HCEC 1CT (cell line): ENCODE data around the gene NIPAL4.
A peak's percentile ranks its signal among the peaks of the same experiment; 100 is the strongest.
"Not testable (repeated sequence)": the region's sequence is repeated elsewhere in the genome, so short reads cannot be mapped to it uniquely, and the experiment has no call there.

Experiments
- DNase-seq: peaks from one replicate; pipeline ENCODE4 v3.0.0-alpha.2; 2017

NIPAL4 gene

GRCh38 chr5:157459715-157460599, at the start of gene NIPAL4:
Gene NIPAL4 (plus strand): TSS chr5:157460213. CDS start chr5:157460321, 108 bp downstream.
- DNase-seq: no peak

- DNase-seq: no peak
Measured at GRCh38 chr5:157415838-157416237, 44.2 kb upstream of the NIPAL4 start.

- not testable (repeated sequence) for DNase-seq
Measured at GRCh38 chr5:157419521-157419920, 40.5 kb upstream of the NIPAL4 start.

GRCh38 chr5:157429920-157430319, 30.1 kb upstream of the NIPAL4 start:
- not testable (repeated sequence) for DNase-seq

DNA sequence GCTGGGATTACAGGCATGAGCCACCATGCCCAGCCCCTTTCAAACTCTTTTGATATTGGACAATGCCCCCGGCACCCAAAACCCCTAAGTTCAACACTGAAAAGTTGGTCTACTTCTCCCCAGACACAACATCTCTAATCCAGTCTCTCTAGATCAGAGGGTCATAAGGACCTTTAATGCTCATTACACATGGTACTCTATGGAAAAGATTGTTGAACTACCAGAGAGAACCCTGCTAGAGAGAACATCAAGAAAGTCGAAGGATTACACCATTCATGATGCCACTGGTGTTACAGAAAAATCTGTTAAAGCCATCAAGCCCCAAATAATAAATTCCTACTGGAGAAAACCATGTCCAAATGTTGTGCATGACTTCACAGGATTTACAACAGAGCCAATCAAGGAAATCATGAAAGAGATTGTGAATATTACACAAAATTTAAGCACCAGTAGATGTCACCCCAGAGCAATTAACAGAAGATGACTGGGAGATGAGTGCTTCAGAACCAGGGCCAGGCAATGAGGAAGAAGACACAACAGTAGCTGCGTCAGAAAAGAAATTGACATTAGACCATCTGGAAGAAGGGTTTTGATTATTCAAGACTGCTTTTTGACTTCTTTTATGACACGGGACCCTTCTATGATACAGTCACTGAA, 28.3 kb upstream of the NIPAL4 start:
- DNase-seq: peak; percentile 65

- DNase-seq: no peak
Measured at GRCh38 chr5:157434096-157434495, 25.9 kb upstream of the NIPAL4 start.

- no peak for DNase-seq
Measured at GRCh38 chr5:157443041-157443549, 16.9 kb upstream of the NIPAL4 start.

GRCh38 chr5:157444224-157444623, 15.8 kb upstream of the NIPAL4 start:
- no peak for DNase-seq

GRCh38 chr5:157445745-157446411, 14.1 kb upstream of the NIPAL4 start:
- DNase-seq: no peak

GRCh38 chr5:157446412-157446935, 13.5 kb upstream of the NIPAL4 start:
- DNase-seq: no peak

- DNase-seq: no peak
Measured at GRCh38 chr5:157447201-157447637, 12.8 kb upstream of the NIPAL4 start.

- no peak for DNase-seq
Measured at GRCh38 chr5:157449011-157449723, 10.8 kb upstream of the NIPAL4 start.

DNA sequence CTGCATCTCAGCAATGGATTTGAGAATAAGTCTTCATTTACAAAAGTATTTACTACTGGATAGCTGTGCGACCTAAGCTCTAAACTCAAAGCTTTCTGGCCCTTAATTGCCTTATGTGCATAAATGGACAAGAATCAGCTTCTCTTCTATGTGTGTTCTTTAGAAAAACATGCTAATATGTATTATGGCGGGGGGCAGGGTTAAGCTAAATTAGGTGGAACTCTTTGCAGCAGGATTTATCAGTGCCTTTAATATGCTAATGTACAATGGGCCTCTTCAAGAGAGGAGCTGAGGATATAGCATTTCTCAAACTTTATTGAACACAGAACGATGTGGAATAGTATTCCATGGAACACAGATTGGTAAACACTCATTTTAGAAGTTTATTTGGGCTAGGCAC, 10.0 kb upstream of the NIPAL4 start:
- DNase-seq: no peak

DNA sequence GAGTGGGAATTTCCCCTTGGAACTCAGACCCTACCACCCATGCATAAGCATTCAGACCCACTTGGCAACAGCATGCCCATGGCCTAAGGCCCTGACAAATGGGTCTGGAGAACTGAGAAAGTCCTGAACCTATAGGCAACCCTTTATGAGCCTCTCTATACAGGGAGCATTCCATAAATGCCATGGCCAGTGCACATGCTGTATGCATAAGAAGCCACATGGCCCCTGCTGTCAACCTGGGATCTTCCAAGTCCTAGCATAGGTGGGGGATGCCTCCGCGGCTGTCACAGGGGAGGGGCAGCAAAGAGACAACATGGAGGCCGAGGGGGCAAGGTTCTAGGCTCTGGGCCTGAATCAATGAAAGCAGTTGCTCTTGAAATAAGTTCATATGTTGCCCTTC, 8.2 kb upstream of the NIPAL4 start:
- DNase-seq: no peak

- no peak for DNase-seq
Measured at GRCh38 chr5:157454273-157454672, 5.7 kb upstream of the NIPAL4 start.

DNA sequence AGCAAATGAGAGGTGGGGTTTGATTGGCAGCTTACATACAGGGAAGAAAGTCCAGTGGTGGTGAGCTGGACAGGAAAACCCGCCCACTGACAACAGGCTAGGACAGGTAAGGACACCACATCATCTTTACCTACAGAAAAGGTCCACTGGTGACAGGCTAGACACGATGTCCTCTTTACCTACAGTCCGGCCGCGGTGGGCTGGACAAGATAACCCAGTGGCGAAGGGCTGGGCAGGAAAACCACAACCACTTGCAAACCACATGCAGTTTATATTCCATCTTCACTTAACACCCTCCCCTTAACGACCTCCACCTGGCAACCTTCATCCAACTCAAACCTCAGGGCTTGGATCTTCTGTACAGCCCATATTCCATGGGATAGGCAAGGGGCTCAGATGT, 5.0 kb upstream of the NIPAL4 start:
- no peak for DNase-seq

DNA sequence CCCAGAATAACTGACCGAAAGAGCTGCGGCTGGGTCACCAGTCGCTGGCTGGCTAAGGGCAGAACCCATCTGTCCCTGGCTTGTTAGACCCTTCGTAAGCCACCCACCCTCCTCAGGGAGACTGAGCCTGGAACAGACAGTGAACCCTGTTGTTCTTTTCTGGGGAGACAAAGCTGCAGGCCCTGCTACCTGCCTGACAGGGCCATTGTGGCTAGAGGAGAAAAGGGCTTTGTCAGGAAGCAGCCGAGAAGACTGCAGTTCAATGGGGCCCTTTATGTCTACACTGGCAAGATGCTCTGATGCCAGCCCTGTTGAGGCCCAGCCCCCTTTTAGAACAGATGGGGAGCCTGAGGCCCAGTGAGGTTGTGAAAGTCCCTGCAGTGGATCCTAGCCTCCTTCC, 3.7 kb upstream of the NIPAL4 start:
- DNase-seq: no peak

DNA sequence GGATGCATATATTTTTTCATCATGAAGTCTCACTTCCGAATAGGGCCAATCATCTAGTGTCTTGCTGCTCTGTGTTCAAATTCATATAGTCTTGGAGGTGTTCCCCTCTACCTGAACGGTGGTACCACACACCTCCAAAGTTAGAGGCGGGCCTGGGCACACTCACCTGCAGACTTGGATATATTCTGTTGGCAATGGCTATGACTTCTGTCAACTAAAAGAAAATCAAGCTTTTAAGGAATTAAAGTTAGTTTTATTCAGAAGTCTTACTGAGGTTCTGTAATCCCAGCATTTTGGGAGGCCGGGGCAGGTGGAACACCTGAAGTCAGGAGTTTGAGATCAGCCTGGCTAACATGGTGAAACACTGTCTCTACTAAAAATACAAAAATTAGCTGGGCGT, 2.6 kb upstream of the NIPAL4 start:
- no peak for DNase-seq

- no peak for DNase-seq
Measured at GRCh38 chr5:157458835-157459234, 1.2 kb upstream of the NIPAL4 start.

DNA sequence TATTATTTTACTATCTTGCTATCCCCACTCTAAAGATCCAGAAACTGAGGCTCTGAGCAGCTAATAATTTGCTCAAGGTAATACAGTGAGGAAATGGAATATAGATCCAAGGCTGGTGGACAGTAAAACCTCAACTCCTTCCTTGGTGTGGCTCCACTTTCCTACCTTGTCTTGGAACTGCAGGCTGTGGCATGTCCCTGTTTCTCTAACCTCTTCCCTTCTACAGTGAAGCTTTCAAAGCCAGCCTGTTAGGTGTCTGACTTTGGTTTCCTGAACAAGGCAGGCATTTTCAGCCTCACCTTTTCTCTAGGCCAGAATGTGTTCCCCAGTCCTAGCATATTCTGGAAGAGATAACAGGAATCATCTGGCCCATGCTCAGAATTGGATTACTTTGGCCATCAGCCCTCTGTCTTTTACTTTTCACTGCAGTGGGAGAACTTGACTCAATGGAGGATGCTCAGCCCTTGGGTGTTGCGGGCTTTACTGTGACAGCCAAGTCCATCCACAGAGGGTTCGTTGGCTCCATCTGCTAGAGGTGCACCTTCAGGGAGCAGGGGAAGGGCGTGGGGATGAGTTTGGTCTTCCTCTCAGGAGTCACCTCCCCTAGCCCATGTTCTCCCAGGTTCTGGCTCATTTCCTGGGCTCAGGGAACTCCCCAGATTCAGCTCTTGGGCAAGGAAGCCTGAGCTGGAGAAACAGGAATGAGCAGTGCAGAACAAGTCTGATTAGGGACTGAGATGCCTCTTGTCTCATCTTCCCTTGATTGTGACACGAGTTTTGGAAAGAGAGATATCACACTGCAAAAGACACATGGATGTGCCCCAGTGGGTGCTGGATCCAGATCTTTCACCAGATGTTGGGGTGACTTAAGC, 1.1 kb downstream of the NIPAL4 start:
- DNase-seq: no peak

DNA sequence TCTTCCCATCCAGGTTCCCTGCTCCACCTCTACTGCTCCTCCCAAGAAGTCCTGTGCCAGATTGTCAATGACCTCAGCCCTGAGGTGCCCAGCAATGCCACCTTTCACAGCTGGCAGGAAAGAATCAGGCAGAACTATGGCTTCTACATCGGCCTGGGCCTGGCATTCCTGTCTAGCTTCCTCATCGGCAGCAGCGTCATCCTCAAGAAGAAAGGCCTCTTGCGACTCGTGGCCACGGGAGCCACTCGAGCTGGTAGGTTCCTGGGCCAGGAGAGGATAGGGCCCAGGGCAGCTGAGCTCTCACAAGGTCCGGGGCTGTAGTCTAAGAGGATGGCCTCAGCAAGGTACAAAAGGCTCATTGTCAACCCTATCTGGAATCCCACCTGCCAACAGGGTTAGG, 3.1 kb downstream of the NIPAL4 start:
- no peak for DNase-seq
